ENCODE data around the gene SF3A2. TPM values are rescaled to one million over a fixed set of nuclear protein-coding genes. Genes with fewer than 3 reads are reported as not detected.

SF3A2 gene
- total RNA-seq, 1 donor from 2014 or later = 129 TPM

- Mint-ChIP-seq H3K27ac (no peak overlapping the region), H3K36me3 (no peaks in the 10 kb centered on the region), H3K9me3 (no peaks in the 10 kb centered on the region), H3K4me1 (ENCODE audit: unreplicated experiment) (peaks cover 14% of the 10 kb centered on the region), H3K27me3 (no peaks in the 10 kb centered on the region), H3K4me3 (no peak overlapping the region)
- TF ChIP-seq CTCF (conservative IDR thresholded peaks at IDR 0.05) = no peak
- no peak for DNase-seq (ENCODE audit: extremely low spot score, unreplicated experiment)
Observed at GRCh38 chr19:2246014-2246620, 9.5 kb downstream of the SF3A2 start.

- Mint-ChIP-seq H3K27me3 (no peaks in the 10 kb centered on the region), H3K27ac (no peak overlapping the region), H3K4me1 (ENCODE audit: unreplicated experiment) (peaks cover 7% of the 10 kb centered on the region), H3K4me3 (no peak overlapping the region), H3K9me3 (no peaks in the 10 kb centered on the region), H3K36me3 (no peaks in the 10 kb centered on the region)
- TF ChIP-seq CTCF (conservative IDR thresholded peaks at IDR 0.05) = no peak
- no peak for DNase-seq (ENCODE audit: extremely low spot score, unreplicated experiment)
Observed at GRCh38 chr19:2246801-2247361, 10.3 kb downstream of the SF3A2 start.

GRCh38 chr19:2247433-2248101, 10.9 kb downstream of the SF3A2 start:
- DNase-seq (ENCODE audit: extremely low spot score, unreplicated experiment) = no peak
- Mint-ChIP-seq H3K27ac (no peak overlapping the region), H3K36me3 (no peaks in the 10 kb centered on the region), H3K27me3 (no peaks in the 10 kb centered on the region), H3K9me3 (no peaks in the 10 kb centered on the region), H3K4me3 (no peak overlapping the region), H3K4me1 (ENCODE audit: unreplicated experiment) (peaks cover 3% of the 10 kb centered on the region)
- no peak for TF ChIP-seq CTCF (conservative IDR thresholded peaks at IDR 0.05)

- peaks cover 4% of the 10 kb centered on the region for H3K27me3 Mint-ChIP-seq
- H3K4me1 Mint-ChIP-seq (ENCODE audit: unreplicated experiment) = no peaks in the 10 kb centered on the region
- H3K27ac Mint-ChIP-seq = no peak overlapping the region
- no peak for DNase-seq (ENCODE audit: extremely low spot score, unreplicated experiment)
- H3K9me3 Mint-ChIP-seq = no peaks in the 10 kb centered on the region
- H3K4me3 Mint-ChIP-seq = no peak overlapping the region
- no peaks in the 10 kb centered on the region for H3K36me3 Mint-ChIP-seq
- no peak for TF ChIP-seq CTCF (conservative IDR thresholded peaks at IDR 0.05)
Observed at GRCh38 chr19:2248136-2249009, 11.7 kb downstream of the SF3A2 start.

GRCh38 chr19:2249010-2249866, 12.6 kb downstream of the SF3A2 start, which contains the start of gene AMH:
AMH (plus strand) TSS chr19:2249323; CDS start chr19:2249333, 10 bp downstream.
- Mint-ChIP-seq H3K36me3 (no peaks in the 10 kb centered on the region), H3K4me1 (ENCODE audit: unreplicated experiment) (peaks cover 3% of the 10 kb centered on the region), H3K27me3 (peaks cover 10% of the 10 kb centered on the region), H3K27ac (no peak within 1 kb of the TSS), H3K4me3 (no peak within 1 kb of the TSS), H3K9me3 (no peaks in the 10 kb centered on the region)
- no peak for DNase-seq (ENCODE audit: extremely low spot score, unreplicated experiment)
- TF ChIP-seq CTCF (conservative IDR thresholded peaks at IDR 0.05) = no peak

Data from type B pancreatic cell (in vitro differentiated cells).